ENCODE measurements around the gene GALNT8.
"Not testable (repeated sequence)": the region's sequence is repeated elsewhere in the genome, so short reads cannot be mapped to it uniquely, and the experiment has no call there.

The GALNT8 gene, protein sequence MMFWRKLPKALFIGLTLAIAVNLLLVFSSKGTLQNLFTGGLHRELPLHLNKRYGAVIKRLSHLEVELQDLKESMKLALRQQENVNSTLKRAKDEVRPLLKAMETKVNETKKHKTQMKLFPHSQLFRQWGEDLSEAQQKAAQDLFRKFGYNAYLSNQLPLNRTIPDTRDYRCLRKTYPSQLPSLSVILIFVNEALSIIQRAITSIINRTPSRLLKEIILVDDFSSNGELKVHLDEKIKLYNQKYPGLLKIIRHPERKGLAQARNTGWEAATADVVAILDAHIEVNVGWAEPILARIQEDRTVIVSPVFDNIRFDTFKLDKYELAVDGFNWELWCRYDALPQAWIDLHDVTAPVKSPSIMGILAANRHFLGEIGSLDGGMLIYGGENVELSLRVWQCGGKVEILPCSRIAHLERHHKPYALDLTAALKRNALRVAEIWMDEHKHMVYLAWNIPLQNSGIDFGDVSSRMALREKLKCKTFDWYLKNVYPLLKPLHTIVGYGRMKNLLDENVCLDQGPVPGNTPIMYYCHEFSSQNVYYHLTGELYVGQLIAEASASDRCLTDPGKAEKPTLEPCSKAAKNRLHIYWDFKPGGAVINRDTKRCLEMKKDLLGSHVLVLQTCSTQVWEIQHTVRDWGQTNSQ

DNA sequence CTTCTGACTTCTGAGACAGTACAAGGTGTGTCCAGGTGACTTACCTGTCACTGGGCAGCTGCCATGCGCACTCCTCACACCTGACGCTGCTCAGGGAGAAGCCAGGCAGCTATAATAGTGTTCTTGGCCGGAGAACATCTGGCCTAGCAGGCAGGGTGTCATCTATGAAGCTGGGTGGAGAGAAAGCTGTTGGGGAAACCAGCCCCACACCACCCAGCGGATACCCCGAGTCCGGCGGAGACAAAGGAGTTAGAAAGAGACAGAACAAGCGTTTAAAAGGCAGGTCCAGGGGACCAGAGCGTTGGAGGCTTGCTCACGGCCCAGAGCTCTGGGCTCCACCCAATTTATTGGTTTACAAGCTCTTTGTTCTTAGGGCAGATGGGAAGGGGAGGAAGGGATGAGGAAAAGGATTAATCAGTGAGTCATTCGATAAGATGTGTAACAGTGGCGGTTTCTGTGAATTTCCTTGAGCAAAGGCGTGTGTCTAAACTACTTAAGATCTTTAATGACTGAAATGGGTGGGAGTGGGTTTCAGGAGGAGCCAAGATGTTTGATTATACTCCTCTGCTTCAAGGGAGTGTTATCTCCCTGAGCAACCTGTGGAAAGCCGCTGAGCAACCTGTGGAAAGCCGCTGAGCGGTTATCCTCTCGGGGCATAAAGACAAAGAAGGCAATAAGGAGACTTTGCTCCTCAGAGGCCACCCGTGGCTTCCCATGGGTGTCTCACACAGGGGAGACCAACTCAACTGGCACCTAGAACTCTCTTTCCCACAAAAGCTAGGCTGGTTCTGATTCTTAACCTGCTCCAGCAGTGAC is at the start of gene GALNT8:
Gene GALNT8 (plus strand): TSS at position 580 of the 816 bp plus-strand sequence. CDS start 278 bp downstream, outside the sequence.
- DNase-seq: no peak

DNA sequence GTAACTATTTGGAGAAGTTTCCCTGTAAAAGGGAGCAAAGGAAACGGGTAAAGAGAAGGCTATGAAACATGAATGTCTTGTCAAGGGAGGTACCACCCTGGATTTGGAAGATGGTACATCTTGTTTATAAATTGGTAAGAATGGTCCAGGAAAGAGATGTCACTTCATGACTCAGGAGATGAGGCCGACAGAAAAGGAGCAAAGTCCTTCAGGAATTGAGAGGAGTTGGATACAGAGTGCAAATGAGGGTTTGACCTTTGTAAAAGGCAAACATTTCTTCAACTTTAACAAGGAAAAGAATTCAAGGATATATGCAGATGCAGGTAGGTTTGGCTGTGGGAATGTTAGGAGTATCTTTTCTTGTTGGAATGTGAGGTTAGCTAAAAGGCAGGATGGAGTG is 40.5 kb upstream of the GALNT8 start:
- no peak for DNase-seq

DNA sequence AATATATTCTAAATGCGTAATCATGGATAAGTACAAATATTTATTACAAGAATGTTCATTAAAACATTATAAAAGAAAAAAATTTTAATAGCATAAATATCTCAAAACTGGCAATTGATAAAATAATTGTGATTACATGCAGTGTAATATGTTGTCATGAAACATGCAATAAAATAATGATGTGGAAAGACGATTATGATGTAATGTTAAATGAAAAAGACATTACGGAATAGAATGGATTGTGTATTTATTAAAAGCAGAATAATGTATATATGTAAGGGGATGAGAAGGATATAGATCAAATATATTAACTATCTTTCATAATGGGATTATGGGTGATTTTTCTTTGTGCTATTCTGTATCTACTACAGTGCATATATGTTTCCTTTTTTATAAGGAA is 38.5 kb upstream of the GALNT8 start:
- no peak for DNase-seq

DNA sequence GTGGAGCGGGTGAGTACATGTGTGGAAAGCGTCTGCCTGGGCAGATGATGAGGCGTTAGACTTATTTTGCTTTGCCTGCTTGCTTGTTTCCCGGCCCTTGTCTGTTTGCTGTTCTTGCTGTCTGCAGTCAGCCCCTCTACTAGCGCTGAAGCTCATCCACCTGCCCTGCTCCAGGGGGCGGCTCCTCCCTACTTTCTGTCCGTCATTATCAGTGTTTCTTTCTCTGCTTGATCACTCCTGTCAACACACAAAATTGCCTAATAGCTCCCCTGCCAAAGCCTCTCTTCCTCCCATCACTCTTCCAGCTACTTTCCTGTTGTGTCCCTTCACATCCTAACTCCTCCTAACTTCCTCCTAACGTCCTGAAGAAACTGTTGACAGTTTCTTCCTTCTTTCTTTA is 34.9 kb upstream of the GALNT8 start:
- no peak for DNase-seq

DNA sequence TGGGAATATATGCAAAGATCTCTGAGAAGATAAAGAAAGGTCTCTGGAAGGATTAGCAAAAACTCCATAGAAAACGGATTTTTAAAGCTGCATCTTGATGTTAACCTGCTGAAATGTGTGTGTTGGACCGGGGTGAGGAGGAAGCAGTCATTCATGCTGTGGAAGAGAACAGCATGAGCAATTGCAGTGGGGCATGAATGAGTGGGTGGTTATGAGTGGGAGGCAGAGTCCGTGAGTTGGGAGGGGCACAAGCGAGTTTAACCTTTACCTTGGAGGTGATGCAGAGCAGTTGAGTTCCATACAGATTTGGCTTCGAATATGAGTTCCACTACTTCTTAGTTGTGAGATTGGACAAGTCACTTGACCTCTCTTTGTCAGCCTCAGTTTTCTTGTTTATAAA is 29.4 kb upstream of the GALNT8 start:
- no peak for DNase-seq

DNA sequence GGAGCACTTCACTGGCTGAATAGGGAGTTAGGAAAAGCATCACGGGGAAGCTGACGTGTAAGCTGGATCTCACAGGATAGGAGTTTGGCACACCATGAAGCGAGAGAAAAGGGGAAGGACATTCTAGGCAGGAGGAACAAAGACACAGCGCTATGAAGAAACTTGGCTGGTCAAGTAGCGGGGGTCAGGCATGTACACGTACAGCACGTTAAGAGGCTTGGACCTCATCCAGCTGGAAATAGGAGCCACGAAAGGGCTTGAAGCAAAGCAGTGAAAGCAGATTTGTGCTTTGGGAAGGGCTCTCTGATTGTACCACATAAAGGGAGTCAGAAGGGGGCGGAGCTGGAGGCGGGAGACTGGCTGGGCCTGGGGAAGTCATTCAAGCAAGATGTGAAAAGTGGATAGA is 19.6 kb upstream of the GALNT8 start:
- DNase-seq: no peak

DNA sequence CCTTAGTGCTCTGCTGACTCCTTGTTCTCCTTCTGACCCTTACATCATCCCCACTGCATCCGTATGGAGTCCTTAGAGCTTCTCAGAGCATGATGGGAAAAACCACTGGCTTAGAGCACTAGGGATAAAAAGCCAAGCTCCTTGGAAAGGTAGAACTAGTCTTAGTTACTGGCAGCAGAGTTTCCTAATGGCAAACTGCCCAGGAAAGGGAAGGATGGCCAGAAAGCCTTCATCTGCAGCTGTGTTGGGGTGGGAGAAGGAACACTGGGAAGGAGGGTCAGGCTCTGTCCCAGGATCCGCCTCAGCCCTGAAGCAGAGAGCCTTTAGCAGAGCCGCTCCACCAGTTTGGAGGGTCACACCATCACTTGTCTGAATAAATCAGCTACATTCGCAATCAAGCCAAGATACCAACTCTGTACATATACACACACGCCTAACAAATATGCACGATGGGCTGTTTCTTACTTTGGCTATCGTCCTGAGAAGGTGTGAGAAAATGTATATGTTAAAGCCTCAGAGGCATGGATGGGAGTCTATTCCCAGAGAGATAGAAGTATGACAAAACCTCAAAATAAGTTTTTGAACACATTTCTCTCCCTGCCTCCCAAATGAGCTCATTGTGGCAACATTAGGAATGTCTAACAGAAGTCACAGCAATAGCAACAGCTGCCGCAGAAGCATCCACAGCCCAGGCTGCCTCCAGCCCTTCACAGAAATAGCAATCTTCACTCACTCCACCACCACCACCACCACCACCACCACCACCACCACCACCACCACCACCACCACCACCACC is 18.6 kb upstream of the GALNT8 start:
- no peak for DNase-seq

DNA sequence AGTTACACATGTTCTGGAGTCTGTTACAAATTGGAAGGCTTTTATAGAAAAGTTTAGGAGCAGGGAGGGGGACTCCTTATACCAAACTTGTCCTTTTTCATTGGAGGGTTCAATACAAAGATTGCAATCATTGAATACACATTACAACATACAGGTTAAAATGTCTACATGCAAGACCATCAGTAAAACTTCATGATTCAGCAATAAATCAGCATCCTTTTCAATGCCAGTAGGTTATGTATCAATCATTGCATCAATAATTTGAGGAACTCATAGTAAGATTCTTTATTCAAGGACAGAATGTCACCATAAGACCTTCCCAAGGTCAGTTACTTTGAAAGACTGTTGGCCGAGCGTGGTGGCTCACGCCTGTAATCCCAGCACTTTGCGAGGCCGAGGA is 16.5 kb upstream of the GALNT8 start:
- DNase-seq: no peak

DNA sequence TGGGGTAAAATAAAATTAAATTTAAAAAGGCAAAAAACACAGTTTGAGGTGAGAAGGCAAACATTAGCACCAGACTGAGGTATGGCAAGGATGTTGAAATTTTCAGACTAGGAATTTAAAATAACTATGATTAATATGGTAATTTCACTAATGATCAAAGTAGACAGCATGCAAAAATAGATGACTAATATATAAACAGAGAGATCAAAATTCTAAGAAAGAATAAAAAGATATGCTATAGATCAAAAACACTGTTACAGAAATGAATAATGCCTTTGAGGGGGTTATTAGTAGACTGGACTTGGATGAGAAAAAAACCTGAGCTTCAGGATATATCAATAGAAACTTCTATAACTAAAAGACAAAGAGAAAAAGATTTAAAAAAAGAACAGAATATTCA is 14.4 kb upstream of the GALNT8 start:
- no peak for DNase-seq

DNA sequence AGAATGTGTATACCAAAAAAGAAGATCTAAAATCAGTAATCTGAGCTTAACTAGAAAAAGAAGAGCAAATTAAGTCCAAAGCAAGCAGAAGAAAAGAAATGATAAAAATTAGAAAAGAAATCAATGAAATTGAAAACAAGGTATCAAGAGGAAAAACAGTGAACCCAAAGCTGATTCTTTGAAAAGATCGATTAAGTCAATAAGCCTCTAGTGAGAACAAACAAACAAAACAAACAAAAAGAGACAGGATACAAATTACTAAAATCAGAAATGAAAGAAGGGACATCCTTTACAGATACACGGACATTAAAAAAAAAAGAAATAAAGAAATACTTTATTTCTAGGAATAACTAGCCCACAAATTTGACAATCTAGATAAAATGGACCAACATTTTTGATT is 12.9 kb upstream of the GALNT8 start:
- no peak for DNase-seq

DNA sequence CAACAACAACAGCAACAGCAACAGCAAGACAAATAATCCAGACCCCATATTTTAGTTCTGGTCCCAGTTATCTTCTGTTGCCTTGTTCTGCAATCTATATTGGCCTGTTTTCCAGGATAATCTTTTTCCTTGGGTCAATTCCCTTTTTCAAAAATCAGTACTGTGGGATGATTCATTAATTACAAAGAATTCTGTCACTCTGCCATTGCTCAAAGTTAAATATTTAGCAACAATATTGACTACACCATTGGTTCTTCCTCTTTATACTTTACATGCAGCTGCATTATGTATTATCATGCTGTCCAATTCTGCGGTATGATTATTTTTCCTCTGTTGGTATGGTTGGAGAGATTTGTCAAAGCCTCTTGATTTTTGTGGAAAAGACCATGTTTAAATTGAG is 10.1 kb upstream of the GALNT8 start:
- DNase-seq: no peak

DNA sequence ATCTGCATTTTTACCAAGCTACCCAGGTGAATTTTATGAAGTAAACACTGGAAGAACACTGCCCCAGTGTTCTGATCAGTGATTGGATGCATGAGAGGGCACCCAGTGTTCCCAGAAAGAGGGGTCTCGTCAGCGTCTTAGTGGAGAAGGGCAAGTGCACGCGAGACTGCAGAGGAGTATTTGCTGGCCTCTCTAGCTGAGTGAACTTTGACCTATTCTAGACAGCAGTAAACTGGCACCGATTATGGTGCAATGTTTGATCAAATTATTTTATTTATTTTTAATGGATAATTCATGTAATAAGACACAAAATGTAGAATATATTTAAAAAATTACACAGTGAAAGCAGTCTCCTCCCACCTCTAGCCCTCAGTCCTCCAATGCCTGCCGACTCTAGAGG is 5.3 kb upstream of the GALNT8 start:
- DNase-seq: no peak

DNA sequence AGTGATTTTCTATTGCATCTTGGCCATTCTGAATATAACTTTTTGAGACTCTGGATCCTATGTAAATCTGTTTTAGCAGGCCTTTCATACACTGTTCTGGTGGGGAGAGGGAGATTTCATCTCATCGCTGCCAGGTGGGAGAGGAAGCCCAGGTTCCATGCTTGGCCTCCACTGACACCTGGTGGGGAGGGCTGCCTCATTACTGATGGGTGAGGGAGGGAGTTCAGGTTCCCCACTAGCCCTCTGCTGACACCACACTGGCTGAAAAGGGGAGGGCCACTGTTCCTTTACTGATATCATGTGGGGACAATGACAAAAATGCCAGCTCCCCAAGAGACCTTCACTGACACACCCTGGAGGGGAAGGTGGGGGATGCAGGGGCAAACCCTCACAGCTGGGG is 2.4 kb upstream of the GALNT8 start:
- no peak for DNase-seq

DNA sequence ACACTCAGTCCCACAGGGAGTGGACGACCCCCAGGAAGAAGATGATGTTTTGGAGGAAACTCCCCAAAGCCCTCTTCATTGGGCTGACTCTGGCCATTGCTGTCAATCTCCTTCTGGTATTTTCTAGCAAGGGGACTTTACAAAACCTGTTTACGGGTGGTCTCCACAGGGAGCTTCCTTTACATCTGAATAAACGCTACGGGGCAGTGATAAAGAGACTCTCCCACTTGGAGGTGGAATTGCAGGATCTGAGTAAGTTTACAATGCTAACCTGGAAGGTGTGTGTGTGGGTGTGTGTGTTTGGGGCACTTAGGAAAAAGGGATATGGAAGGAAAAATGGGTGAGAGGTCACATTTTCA is 416 bp downstream of the GALNT8 start:
- DNase-seq: no peak

DNA sequence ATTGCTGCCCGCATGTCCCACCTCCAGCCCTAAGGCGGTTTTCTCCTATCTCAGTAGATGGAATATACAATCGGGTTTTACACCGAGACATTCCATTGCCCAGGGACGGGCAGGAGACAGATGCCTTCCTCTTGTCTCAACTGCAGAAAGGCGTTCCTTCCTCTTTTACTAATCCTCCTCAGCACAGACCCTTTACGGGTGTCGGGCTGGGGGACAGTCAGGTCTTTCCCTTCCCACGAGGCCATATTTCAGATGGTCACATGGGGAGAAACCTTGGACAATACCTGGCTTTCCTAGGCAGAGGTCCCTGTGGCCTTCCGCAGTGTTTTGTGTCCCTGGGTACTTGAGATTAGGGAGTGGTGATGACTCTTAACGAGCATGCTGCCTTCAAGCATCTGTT is 1.4 kb downstream of the GALNT8 start:
- DNase-seq: not testable (repeated sequence)

DNA sequence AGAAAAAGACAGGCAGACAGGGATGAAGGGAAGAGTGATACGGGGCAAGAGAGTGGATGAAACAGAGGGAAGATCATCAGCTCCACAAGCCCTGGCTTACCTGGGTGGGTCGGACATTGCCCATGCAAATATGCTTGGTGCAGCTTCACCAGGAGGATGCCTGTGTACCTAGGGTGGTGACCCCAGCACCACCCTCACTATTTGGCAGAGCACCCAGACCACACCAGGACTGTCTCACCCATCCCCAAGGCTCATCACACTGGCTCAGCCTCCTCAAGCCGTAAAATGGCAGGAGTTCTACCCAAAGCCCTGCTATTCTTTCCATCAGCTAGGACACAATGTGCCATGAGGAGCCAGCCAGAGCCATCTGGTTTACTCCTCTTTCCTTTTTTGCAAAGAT is 3.0 kb downstream of the GALNT8 start:
- no peak for DNase-seq

DNA sequence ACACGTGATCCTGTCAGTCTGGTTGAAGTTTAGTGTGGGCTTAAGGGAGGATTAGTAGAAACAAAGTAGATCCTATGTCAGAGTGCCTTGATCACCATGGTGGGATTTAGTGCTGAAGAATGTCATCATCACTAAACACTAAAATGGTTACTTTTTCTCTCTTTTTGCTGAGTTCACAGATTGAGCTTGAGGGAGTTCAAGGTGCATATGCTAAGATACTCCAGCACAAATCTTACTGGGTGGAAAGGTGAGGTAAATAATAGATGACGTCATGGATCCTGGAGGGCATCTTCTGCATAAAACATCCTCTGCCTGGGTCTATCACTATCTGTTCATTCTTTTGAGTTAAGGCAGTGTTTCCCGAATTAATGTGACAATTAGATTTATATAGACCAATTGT is 4.9 kb downstream of the GALNT8 start:
- DNase-seq: no peak

DNA sequence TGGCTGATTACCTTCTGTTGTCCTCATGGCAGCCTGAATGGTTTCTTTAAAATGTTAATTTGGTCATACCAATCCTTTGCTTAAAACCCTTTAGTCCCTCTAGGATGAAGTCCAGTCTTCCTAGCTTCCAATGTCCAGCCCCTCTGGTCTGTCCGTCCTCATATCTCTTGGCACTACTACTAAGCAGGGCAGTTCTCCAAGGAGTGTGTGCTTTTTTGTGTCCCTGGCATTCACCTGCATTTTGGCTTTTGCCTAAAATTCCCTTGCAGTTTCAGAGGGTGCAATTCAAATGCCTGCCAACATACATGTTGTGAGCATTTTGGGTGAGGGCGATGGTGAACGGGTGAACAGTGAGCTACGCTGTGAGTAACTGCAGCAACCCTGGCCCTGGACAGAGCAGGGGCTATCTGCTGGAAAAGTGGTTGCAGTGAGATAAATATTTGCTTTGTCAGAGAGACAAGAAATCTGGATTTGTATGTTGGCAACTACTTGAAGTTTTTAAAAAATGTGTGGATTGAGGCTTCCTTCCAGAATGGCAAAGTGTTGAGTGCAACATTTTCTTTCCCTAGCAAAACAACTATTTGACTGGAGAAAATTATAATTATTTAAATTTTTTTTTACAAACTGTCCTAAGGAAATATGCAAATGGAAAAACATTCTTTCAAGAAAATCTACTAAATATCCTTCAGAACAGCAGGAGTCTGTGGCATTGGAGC is 14.6 kb downstream of the GALNT8 start:
- no peak for DNase-seq

DNA sequence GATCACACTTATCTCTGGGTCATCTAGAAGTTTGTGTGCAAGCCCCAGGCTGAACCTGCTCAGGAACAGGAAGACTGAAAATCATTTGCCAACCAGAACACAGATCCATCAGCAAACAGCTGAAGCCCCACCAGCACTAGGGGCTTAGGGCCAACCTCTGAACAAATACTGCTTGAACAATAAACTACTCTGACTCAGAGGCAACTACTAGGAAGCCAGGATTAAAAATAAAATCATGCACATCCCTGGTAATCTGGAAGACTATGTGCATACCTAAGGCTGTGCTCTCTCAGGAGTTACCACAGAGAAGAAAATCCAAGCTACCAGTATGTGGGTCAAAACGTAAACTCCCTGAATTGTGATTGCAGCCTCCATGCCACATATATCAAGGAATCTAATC is 15.9 kb downstream of the GALNT8 start:
- DNase-seq: no peak

DNA sequence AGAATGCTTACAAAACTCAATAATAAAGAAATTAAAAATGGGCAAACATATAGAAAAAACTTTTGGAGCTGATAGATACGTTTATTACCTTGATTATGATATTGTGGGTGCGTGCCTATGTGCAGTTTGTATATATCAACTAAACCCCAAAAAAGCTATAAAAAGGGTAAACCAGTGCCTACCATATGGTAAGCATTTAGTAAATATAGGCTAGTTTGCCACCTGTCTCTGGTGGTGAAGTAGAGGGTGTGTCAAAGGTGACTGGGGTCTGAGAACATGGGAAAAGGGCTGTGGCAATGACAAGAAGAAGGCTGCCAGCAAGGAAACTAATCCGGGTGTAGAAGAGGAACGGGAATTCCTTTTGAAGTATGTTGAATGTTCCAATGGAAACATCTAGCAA is 18.3 kb downstream of the GALNT8 start:
- DNase-seq: no peak

DNA sequence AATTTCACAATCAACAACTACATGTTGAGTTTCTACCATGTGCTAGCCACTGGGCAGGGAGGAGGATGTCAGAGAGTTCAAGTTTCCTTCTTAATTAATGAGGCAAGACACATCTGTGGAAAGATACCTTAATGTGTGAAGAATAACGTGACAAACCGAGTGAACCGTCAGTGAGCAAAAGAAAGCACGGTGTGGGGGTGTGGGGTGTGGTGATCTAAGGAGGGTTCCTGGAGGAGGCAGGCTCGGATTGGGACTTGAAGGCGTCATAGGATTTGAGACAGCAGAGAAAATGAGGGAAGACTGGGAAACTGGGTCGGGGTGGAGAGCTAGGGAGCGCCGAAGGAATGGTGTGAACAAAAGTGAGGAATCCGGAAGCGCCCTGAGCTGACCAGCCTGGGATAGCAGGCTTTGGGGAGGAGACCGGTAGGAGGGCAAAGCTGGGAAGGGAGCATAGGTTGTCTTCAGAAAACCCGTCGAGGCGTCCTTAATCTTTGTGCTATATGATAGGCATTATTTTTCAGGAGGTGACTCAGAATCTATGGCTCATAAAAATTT is 22.3 kb downstream of the GALNT8 start:
- DNase-seq: no peak

DNA sequence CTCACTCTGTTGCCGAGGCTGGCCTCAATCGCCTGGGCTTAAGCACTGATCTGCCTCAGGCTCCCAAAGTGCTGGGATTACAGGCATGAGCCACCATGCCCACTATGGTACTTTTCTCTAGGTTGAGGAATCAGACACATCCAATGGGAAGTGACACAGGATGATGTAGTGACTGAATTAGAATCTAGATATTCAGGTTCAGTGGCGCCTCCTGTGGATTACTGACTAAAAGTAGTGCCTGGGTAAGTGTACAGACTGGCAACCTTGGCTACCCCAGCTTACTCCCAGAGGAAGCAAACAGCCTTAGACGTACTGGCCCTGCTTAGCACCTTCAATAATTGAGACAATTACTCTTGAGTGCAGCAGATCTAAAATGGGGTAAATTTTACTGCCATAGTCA is 22.8 kb downstream of the GALNT8 start:
- DNase-seq: no peak

Data from stimulated activated CD4-positive, alpha-beta T cell treated with anti-CD3 and anti-CD28 coated beads, Interleukin-12 subunit alpha, Interleukin-12 subunit beta, amount 100 ng/mL, for 4 hours (primary cell).